HS-27A (cell line): Measurements from ENCODE around the gene SNRPA.
A peak's percentile ranks its signal among the peaks of the same experiment; 100 is the strongest.
"Not testable (repeated sequence)": the region's sequence is repeated elsewhere in the genome, so short reads cannot be mapped to it uniquely, and the experiment has no call there.

Experiments used
- DNase-seq: peaks from one replicate; pipeline ENCODE4 v3.0.0-alpha.2; 2012; ENCODE audit warnings: low read depth, missing footprints

SNRPA gene

DNA sequence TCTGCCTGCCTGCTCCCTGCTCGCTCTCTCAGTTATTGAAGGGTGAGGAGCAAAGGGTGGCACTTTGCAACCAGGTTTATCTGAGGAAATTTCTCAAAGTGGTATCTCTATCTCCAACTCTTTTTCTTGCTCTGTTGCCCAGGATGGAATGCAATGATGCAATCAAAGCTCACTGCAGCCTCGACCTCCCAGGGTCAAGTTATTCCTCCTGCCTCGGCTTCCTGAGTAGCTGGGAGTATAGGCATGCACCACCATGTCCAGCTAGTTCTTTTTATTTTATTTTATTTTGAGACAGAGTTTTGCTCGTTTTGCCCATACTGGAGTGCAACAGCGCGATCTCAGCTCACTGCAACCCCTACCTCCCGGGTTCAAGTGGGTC, 5.6 kb upstream of the SNRPA start:
- DNase-seq: no peak

DNA sequence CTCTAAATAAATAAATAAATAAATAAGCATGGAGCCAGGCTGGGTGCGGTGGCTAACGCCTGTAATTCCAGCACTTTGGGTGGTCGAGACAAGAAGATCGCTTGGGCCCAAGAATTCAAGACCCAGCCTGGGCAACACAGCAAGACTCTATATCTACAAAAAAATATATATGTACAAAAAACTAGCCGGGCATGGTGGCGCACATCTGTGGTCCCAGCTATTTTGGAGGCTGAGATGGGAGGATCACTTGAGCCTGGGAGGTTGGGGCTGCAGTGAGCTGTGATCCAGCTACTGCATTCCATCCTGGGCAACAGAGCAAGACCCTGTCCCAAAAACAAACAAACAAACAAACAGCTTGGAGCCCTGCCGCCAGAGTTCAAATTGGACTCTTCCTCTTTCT, 3.5 kb upstream of the SNRPA start:
- no peak for DNase-seq

- DNase-seq: peak; percentile 100
Measured at GRCh38 chr19:40750058-40750873, 737 bp upstream of the SNRPA start, which contains the start of gene ACTMAP. Gene ACTMAP, minus strand, starts transcription at chr19:40750477. Its CDS starts 674 bp downstream, at chr19:40749803.

DNA sequence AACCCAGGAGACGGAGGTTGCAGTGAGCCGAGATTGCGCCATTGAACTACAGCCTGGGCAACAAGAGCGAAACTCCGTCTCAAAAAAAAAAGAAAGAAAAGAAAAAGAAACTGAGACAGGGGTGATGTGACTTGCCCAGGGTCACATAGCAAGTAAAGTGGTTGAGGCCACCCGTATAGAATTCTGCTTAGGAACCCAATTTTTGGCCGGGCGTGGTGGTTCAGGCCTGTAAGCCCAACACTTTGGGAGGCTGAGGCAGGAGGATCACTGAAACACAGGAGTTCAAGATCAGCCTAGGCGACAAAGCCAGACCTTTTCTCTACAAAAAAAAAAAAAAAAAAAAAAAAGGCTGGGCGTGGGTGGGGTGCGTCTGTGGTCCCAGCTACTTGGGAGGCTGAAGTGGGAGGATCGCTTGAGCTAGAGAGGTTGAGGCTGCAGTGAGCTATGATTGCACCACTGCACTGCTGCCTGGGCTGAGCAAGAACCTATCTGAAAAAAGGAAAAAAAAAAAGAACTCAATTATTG, 1.3 kb downstream of the SNRPA start:
- DNase-seq: no peak

DNA sequence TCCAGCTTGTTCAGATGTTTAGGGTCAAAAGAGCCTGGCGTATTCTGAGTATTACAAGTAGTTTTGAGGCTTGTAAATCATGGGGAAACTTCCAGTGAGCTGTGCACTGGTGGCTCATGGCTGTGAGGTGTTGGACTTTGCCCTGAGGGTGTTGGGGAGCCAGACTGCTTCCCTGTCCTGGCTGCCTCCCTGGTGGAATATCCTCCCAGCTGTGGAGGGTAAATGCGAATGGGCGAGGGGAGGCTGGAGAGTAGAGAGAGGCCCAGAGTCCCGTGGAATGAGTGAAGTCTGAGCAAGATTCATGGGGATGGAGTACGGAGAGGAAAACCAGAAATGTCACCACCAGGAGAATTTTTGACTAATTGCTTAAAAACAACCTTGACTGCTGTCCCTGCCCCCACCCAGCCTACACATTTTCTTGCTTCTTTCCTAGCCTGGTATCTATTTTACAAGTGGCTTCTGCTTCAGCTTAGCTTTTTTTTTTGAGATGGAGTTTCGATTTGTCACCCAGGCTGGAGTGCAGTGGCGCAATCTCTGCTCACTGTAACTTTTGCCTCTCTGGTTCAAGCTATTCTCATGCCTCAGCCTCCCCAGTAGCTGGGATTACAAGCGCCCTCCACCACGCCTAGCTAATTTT, 3.7 kb downstream of the SNRPA start:
- no peak for DNase-seq

DNA sequence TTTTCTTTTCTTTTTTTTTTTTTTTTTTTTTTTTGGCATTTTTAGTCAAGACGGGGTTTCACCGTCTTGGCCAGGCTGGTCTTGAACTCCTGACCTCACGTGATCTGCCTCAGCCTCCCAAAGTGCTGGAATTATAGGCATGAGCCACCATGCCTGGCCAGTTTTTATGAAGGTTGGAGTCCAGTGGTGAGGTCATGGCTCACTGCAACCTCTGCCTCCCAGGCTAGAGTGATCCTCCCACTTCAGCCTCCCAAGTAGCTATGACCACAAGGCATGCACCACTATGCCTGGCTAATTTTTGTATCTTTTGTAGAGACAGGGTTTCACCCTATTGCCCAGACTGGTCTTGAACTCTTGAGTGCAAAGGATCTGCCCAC, 4.2 kb downstream of the SNRPA start:
- DNase-seq: no peak

DNA sequence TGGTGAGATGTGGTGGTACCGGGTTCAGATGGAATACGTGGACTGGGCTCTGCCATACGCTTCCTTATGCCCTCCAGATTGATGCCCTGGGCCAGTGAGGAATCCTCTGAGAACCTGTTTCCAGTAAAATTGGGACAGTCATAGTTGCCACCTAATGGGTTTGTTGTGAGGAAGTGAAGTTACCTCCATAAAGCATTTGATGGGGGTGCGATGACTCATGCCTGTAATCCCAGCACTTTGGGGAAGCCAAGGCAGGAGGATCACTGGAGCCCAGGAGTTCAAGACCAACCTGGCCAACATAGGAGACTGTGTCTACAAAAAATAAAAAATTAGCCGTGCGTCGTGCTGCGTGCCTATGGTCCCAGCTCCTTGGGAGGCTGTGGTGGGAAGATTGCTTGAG, 4.8 kb downstream of the SNRPA start:
- DNase-seq: no peak

GRCh38 chr19:40756502-40757110, 5.6 kb downstream of the SNRPA start:
- no peak for DNase-seq

DNA sequence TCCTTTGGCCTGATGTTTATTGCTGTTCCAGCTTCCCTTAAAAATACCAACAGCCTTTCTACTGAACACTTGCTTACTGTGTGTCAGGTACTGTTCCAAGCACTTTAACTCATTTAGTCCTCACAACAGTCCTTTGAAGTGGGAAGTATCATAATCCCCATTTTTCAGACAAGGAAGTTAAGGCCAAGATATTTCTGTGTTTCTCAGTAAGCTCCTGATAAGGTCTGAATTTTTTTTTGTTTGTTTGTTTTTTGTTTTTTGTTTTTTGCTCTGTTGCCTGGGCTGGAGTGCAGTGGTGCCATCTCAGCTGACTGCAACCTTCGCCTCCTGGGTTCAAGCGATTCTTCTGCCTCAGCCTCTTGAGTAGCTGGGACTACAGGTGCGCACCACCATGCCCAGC, 7.5 kb downstream of the SNRPA start:
- no peak for DNase-seq

GRCh38 chr19:40759352-40759751, 8.3 kb downstream of the SNRPA start:
- no peak for DNase-seq

GRCh38 chr19:40762754-40763470, 11.9 kb downstream of the SNRPA start:
- no peak for DNase-seq

DNA sequence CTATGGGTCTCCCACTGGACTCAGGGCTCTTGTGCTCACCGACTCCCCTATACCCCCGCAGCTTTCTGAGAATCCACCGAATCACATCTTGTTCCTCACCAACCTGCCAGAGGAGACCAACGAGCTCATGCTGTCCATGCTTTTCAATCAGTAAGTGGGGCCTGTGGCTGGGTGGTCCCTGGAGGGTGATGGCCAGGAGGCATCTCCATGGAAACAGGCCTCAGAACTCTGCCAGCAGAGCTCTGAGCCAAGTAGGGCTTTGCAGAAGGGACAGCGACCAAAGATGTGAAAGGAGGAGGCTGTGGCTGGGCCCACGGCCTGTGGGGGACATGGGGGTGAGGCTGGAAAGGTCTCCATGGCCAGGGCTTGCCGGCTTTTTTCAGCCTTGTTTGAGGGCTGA, 12.5 kb downstream of the SNRPA start:
- DNase-seq: no peak

- DNase-seq: no peak
Measured at GRCh38 chr19:40763963-40764362, 13.0 kb downstream of the SNRPA start.

GRCh38 chr19:40766385-40766784, 15.4 kb downstream of the SNRPA start:
- DNase-seq: not testable (repeated sequence)

DNA sequence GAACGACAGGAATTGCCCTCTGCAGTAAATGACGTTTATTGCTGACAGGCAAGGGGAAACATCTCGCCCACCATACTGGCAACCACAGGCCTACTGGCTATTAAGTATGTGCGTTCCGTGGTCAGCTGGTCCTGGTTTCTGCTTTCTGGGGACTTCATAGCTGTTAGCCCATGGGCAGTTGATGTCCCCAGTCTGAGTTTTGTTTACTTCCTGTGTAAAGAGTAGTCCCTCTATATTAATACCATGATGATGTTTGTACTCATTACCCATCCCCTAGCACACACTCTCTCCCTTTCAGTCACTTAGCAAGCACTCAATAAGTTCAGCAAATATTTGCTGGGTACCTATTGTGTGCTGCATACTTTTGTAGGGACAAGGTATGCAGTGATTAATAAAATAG, 17.9 kb downstream of the SNRPA start:
- no peak for DNase-seq

GRCh38 chr19:40771101-40771862, 20.3 kb downstream of the SNRPA start:
- DNase-seq: not testable (repeated sequence)

GRCh38 chr19:40774916-40775631, 24.1 kb downstream of the SNRPA start, which contains the start of gene MIA:
Gene MIA, plus strand, starts transcription at chr19:40775521. Its CDS starts 22 bp downstream, at chr19:40775543.
- no peak for DNase-seq

- no peak for DNase-seq
Measured at GRCh38 chr19:40775632-40776022, 24.6 kb downstream of the SNRPA start.

GRCh38 chr19:40776364-40776763, 25.4 kb downstream of the SNRPA start:
- DNase-seq: no peak

GRCh38 chr19:40776932-40777644, 26.1 kb downstream of the SNRPA start:
- peak; percentile 96 for DNase-seq
